KMS-11 (cell line): ENCODE measurements around the gene GNB1L.

ENCODE experiments used
- H2AFZ ChIP-seq: fragments of 200-600 bp; sonication (generic); 2 replicates; pipeline ENCODE4 v1.6.1; 2016; ENCODE audit warnings: antibody characterized with exemption, mixed run types, low read depth
- H3K27ac ChIP-seq: fragments of 200-600 bp; sonication (generic); 2 replicates; pipeline ENCODE4 v1.6.1; 2016; ENCODE audit warnings: mild to moderate bottlenecking, mixed run types
- H3K27me3 ChIP-seq: fragments of 200-600 bp; sonication (generic); 2 replicates; pipeline ENCODE4 v1.6.1; 2017; ENCODE audit warnings: mild to moderate bottlenecking, low read depth, mixed run types, moderate library complexity; ENCODE audit not compliant: insufficient read depth
- H3K36me3 ChIP-seq: fragments of 200-600 bp; sonication (generic); 2 replicates; pipeline ENCODE4 v1.6.1; 2017; ENCODE audit warnings: mild to moderate bottlenecking, mixed run types; ENCODE audit not compliant: insufficient read depth
- H3K4me1 ChIP-seq: fragments of 200-600 bp; sonication (generic); 2 replicates; pipeline ENCODE4 v1.6.1; 2016; ENCODE audit warnings: mild to moderate bottlenecking, low read depth, mixed run types; ENCODE audit not compliant: poor library complexity, severe bottlenecking
- H3K4me2 ChIP-seq: fragments of 200-600 bp; sonication (generic); 2 replicates; pipeline ENCODE4 v1.7.0; 2016; ENCODE audit warnings: mild to moderate bottlenecking, mixed run types
- H3K4me3 ChIP-seq: fragments of 200-600 bp; sonication (generic); IDR thresholded peaks from 2 replicates; pipeline ENCODE4 v1.6.1; 2017; ENCODE audit warnings: low read depth, low read length, mixed read lengths; ENCODE audit not compliant: insufficient read depth
- H3K79me2 ChIP-seq: fragments of 200-600 bp; sonication (generic); 2 replicates; pipeline ENCODE4 v1.6.1; 2016; ENCODE audit warnings: low read depth, mixed run types; ENCODE audit not compliant: insufficient read depth
- H3K9ac ChIP-seq: fragments of 200-600 bp; sonication (generic); 2 replicates; pipeline ENCODE4 v1.6.1; 2016; ENCODE audit warnings: mild to moderate bottlenecking, mixed run types
- H4K20me1 ChIP-seq: fragments of 200-600 bp; sonication (generic); 2 replicates; pipeline ENCODE4 v1.6.1; 2016; ENCODE audit warnings: mild to moderate bottlenecking, mixed run types; ENCODE audit not compliant: insufficient read depth
- TF ChIP-seq, protein P1 (sequence below): fragments of 200-600 bp; sonication (generic); conservative IDR thresholded peaks from 2 replicates; pipeline ENCODE4 v1.6.1; 2017; ENCODE audit warnings: low read depth, mild to moderate bottlenecking, antibody characterized with exemption, low read length, moderate library complexity, mixed read lengths

The GNB1L gene

DNA sequence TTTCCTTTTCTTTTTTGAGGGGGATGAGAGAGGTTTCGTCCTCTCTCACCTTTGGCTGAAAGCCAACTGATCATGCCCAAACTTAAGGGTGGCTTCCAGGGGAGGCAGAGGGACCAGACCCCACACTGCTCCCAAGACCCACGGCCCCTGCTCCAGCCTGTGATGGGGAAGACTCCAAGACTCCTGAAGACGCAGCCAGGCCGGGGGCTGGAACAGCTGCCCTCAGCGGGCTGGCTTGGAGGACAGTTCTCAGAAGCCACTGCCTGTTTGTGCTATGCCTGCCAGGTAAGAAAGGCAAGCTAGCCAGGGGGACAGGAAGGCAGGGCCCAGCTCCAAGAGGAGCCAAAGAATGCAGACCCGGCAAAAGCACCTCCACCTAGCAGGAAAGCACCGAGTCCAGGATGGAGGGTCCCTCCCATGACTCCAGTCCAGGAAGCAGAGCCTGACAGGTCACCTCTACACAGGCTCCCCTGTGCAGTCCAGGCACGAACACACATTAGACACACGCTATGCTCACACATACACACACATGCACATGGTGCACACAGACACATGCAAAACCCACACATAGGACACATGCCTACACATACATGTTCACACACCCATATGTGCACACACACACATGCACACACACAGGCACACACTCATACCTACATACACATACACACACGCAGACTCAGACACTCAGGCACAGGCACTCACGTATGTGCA, 31.3 kb downstream of the GNB1L start:
- Histone ChIP-seq H3K27me3 (no peaks in the 10 kb centered on the region), H3K79me2 (no peaks in the 10 kb centered on the region; the same call in 1 of the 2 replicates), H2AFZ (no peak overlapping the region), H3K9ac (peak overlapping the region; percentile 26; the same call in 1 of the 2 replicates), H3K36me3 (no peaks in the 10 kb centered on the region), H3K27ac (peak overlapping the region; percentile 95; the same call in 1 of the 2 replicates), H3K4me1 (peaks cover 23% of the 10 kb centered on the region), H4K20me1 (no peaks in the 10 kb centered on the region), H3K4me3 (no peak overlapping the region), H3K4me2 (no peak overlapping the region)
- TF ChIP-seq, protein P1, sequence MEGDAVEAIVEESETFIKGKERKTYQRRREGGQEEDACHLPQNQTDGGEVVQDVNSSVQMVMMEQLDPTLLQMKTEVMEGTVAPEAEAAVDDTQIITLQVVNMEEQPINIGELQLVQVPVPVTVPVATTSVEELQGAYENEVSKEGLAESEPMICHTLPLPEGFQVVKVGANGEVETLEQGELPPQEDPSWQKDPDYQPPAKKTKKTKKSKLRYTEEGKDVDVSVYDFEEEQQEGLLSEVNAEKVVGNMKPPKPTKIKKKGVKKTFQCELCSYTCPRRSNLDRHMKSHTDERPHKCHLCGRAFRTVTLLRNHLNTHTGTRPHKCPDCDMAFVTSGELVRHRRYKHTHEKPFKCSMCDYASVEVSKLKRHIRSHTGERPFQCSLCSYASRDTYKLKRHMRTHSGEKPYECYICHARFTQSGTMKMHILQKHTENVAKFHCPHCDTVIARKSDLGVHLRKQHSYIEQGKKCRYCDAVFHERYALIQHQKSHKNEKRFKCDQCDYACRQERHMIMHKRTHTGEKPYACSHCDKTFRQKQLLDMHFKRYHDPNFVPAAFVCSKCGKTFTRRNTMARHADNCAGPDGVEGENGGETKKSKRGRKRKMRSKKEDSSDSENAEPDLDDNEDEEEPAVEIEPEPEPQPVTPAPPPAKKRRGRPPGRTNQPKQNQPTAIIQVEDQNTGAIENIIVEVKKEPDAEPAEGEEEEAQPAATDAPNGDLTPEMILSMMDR, result no peak

DNA sequence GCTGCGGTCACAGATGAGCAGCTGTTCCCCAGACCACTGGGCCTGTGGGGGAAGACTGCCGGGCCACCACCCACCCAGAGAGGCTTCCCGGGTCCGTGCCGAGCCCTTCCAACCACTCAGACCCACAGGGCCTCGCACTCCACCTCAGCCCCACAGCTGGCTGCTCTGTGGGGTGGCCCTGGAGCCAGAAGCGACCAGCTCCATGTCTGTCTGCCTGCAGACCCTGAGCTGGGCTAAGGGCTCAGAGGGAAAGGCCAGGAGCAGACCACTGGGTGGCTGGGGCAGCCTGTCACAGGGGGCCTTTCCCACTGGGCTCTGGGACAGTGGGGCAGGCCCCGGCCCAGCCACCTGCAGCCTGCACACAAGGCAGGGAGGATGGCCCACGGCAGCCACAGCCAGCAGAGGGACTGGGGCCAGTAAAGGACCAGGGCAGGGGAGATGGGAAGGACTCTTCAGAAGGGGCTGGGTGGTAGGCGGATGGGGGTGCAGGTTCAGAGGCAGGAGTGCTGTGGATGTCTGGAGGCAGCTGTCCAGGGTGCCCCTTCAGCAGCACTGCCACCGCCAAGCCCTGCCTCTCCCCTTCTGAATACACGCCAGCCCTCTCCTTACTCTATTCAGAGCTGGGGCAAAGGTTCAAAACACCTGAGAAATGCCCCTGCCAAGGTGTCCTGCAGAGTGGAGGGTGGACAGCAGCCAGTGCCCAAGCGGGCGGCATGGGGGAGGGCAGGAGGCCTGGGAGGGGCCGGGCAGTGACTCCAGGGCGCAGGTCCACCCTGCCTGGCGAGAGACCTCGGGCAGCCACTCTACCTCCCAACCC, 32.2 kb downstream of the GNB1L start:
- TF ChIP-seq, protein P1, result no peak
- Histone ChIP-seq H4K20me1 (no peaks in the 10 kb centered on the region), H3K27ac (no peak overlapping the region), H2AFZ (no peak overlapping the region), H3K9ac (no peak overlapping the region; the same call in 1 of the 2 replicates), H3K36me3 (no peaks in the 10 kb centered on the region), H3K4me3 (no peak overlapping the region), H3K4me2 (no peak overlapping the region), H3K27me3 (no peaks in the 10 kb centered on the region), H3K79me2 (no peaks in the 10 kb centered on the region; the same call in 1 of the 2 replicates), H3K4me1 (peaks cover 23% of the 10 kb centered on the region)

DNA sequence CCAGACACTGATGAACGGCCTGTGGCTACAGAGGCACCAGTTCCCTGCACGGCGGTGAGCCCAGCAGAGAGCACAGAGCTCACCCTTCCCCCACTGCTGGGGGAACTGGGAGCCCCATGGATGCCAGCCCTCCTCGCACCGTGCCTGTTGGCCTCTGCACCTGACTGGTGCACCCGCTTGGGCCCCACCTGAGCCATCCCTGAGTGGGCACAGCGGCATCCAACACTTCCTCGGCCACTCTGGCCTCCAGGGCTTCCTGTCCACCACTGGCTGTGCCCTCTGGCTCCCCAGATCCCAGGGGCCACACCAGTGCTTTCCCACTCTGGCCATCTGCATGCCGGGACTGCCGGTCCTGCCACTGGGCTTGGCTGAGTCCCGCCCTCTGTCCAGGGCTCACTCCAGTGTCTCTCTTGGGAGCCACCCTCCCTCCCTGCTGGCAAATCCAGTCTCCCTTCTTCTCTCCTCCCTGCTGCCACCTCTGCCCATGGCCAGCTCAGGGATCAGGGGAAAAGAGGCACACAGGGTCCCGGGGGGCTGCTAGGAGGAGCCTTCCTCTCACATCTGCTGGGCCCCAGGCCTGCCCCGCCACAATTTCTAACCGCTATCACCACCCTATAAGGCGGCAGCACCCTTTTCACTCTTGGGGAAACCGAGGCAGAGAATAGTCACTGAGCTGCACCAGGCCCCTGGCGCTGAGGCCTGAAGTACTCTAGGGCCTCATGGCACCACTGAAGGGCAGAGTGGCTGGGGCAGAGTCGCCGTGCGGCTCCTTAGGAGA, 33.0 kb downstream of the GNB1L start:
- TF ChIP-seq, protein P1, result no peak
- no peak overlapping the region for H3K9ac ChIP-seq
- H3K4me2 ChIP-seq, result no peak overlapping the region
- peaks cover 23% of the 10 kb centered on the region for H3K4me1 ChIP-seq
- no peaks in the 10 kb centered on the region for H4K20me1 ChIP-seq
- H2AFZ ChIP-seq, result no peak overlapping the region
- H3K79me2 ChIP-seq, result no peaks in the 10 kb centered on the region
- H3K4me3 ChIP-seq, result no peak overlapping the region
- no peaks in the 10 kb centered on the region for H3K36me3 ChIP-seq
- H3K27me3 ChIP-seq, result no peaks in the 10 kb centered on the region
- H3K27ac ChIP-seq, result no peak overlapping the region

DNA sequence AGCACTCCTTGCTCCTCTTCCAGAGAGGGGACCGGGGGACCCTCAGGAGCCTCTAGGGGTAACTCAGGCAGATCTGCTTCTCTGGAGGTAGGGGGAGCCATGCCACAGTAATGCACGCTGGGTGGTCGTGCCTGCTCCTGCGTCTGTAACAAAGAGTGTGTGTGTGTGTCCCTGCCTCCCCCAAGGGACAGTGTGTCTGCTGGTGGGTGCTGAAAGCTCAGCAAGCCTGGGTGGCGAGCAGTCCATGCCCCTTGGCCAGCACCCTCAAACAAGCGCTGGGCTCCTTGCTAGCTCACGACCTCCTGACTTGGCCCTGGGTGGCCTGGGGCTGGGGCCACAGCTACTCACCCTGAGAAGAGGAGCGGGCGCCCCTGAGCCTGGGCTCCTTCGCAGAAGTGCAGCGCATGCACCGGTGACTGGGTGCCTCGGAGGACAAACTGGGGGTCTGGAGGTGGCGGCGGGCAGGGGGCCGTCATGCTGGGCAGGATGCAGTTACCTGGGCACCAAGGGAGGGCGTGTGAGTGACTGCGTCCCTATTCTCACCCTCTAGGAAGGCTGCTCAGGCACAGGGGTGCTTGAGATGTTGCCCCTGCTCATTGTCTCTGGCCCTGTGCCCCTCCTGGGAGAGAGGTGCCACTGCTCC, 33.7 kb downstream of the GNB1L start:
- Histone ChIP-seq H3K9ac (no peak overlapping the region), H3K4me3 (no peak overlapping the region), H3K27ac (no peak overlapping the region), H3K27me3 (no peaks in the 10 kb centered on the region), H3K4me2 (no peak overlapping the region), H2AFZ (no peak overlapping the region), H3K36me3 (no peaks in the 10 kb centered on the region), H3K79me2 (no peaks in the 10 kb centered on the region), H4K20me1 (no peaks in the 10 kb centered on the region), H3K4me1 (peaks cover 23% of the 10 kb centered on the region)
- TF ChIP-seq, protein P1, result no peak
